Glutamatergic neuron (in vitro differentiated cells): ENCODE measurements around the gene LPAR6. TPM values are rescaled to one million over a fixed set of nuclear protein-coding genes. Genes with fewer than 3 reads are reported as not detected.

ENCODE experiments used
- DNase-seq: peaks from one replicate; pipeline ENCODE4 v3.0.0; 2022
- H3K27ac Mint-ChIP-seq: one replicate; pipeline ENCODE4 v1.8.0; 2020; ENCODE audit warnings: mild to moderate bottlenecking, mixed read lengths, inconsistent platforms; ENCODE audit not compliant: unreplicated experiment
- H3K27me3 Mint-ChIP-seq: one replicate; pipeline ENCODE4 v1.8.0; 2020; ENCODE audit warnings: mild to moderate bottlenecking, moderate library complexity, mixed read lengths, inconsistent platforms; ENCODE audit not compliant: unreplicated experiment
- H3K36me3 Mint-ChIP-seq: one replicate; pipeline ENCODE4 v1.8.0; 2020; ENCODE audit warnings: mild to moderate bottlenecking, mixed read lengths, inconsistent platforms; ENCODE audit not compliant: unreplicated experiment
- H3K4me1 Mint-ChIP-seq: one replicate; pipeline ENCODE4 v1.8.0; 2020; ENCODE audit warnings: mild to moderate bottlenecking, low read depth, mixed read lengths, inconsistent platforms; ENCODE audit not compliant: unreplicated experiment
- H3K4me3 Mint-ChIP-seq: one replicate; pipeline ENCODE4 v1.8.0; 2020; ENCODE audit warnings: mild to moderate bottlenecking, mixed read lengths, inconsistent platforms; ENCODE audit not compliant: unreplicated experiment
- H3K9me3 Mint-ChIP-seq: one replicate; pipeline ENCODE4 v1.8.0; 2020; ENCODE audit warnings: mild to moderate bottlenecking, moderate library complexity, mixed read lengths, inconsistent platforms; ENCODE audit not compliant: unreplicated experiment
- CTCF ChIP-seq: fragments of 200-600 bp; sonication (generic); IDR thresholded peaks from one replicate; pipeline ENCODE4 v1.5.0; 2021; ENCODE audit not compliant: partially characterized antibody, unreplicated experiment
- total RNA-seq: library from RNA; stranded (reverse); fragmentation: NEBNext Ultra II Directional; extraction: Animal tissue kit (Norgen Biotek cat#: 25700); gene quantifications from one replicate; pipeline ENCODE4 v1.2.1, GENCODE V29; 2021; ENCODE audit not compliant: unreplicated experiment

LPAR6 gene
- total RNA-seq, 1 donor from 2014 or later, result 1.1 TPM

- no peak for TF ChIP-seq CTCF
- peaks cover 14% of the 10 kb centered on the region for H3K4me1 Mint-ChIP-seq
- peaks cover 1% of the 10 kb centered on the region for H3K27me3 Mint-ChIP-seq
- H3K36me3 Mint-ChIP-seq, result peaks cover 36% of the 10 kb centered on the region
- H3K9me3 Mint-ChIP-seq, result peaks cover 5% of the 10 kb centered on the region
- no peak for DNase-seq
- no peak overlapping the region for H3K4me3 Mint-ChIP-seq
- no peak overlapping the region for H3K27ac Mint-ChIP-seq
These were observed 2.6 kb upstream of the LPAR6 start for GRCh38 chr13:48415516-48415915.

- Mint-ChIP-seq H3K36me3 (peaks cover 29% of the 10 kb centered on the region), H3K27me3 (peaks cover 1% of the 10 kb centered on the region)
These were observed 1.6 kb upstream of the LPAR6 start for GRCh38 chr13:48414501-48414900.

GRCh38 chr13:48411841-48412531, 927 bp downstream of the LPAR6 start:
- Mint-ChIP-seq H3K27ac (no peak overlapping the region), H3K36me3 (peaks cover 7% of the 10 kb centered on the region), H3K9me3 (no peaks in the 10 kb centered on the region), H3K4me3 (peak overlapping the region; percentile 74), H3K4me1 (peaks cover 14% of the 10 kb centered on the region), H3K27me3 (no peaks in the 10 kb centered on the region)
- no peak for DNase-seq
- no peak for TF ChIP-seq CTCF

More at GRCh38 chr13:48414501-48414900, 1.6 kb upstream of the LPAR6 start:
- Mint-ChIP-seq H3K4me1 (peaks cover 14% of the 10 kb centered on the region), H3K27ac (no peak overlapping the region), H3K4me3 (no peak overlapping the region), H3K9me3 (peaks cover 4% of the 10 kb centered on the region)
- TF ChIP-seq CTCF, result no peak
- no peak for DNase-seq

DNA sequence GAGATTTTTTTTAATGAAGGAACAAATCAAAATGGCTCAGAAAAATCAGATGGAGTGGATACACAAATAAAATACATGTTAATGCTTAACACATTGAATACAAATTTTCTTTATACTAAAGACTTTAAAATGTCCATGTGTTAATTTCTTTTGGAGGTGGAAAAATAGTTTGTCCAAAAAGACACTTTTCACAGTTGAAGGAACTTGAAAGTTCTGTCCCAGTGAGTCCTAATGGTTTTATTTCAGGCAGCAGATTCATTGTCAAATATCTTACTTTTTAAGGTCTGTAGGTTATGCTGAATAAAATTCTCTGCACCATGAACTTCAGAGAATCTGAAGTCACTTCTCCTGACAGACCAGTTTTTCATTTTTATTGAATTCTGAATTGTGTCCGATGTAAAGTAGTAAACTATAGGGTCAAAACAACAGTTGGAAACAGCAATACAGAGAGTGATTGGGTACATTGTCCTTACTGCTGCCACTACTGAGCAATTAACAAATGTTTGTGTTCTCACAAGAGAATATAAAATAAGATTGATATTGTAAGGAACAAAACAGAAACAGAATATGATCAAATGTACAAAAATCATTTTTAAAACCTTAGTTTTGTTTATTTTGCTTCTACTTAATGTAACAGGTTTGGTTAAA, 1.6 kb downstream of the LPAR6 start:
- no peak for DNase-seq
- H3K36me3 Mint-ChIP-seq, result peaks cover 7% of the 10 kb centered on the region
- no peaks in the 10 kb centered on the region for H3K27me3 Mint-ChIP-seq
- TF ChIP-seq CTCF, result no peak
- H3K9me3 Mint-ChIP-seq, result no peaks in the 10 kb centered on the region
- H3K4me3 Mint-ChIP-seq, result no peak overlapping the region
- no peak overlapping the region for H3K27ac Mint-ChIP-seq
- H3K4me1 Mint-ChIP-seq, result peaks cover 14% of the 10 kb centered on the region

- no peaks in the 10 kb centered on the region for H3K36me3 Mint-ChIP-seq
- no peak overlapping the region for H3K4me3 Mint-ChIP-seq
- no peak overlapping the region for H3K27ac Mint-ChIP-seq
- no peaks in the 10 kb centered on the region for H3K9me3 Mint-ChIP-seq
- H3K27me3 Mint-ChIP-seq, result no peaks in the 10 kb centered on the region
- TF ChIP-seq CTCF, result no peak
- peaks cover 14% of the 10 kb centered on the region for H3K4me1 Mint-ChIP-seq
- DNase-seq, result no peak
These were observed 2.7 kb downstream of the LPAR6 start for GRCh38 chr13:48410199-48410598.
